AG09309 (cell line): ENCODE results near the gene RAB3IP.

Experiments
- DNase-seq: peaks from one replicate; pipeline ENCODE4 v3.0.0-alpha.2; 2010; ENCODE audit warnings: low read depth
- H3K4me3 ChIP-seq: 2 replicates; pipeline ENCODE4 v1.5.1; 2011; ENCODE audit warnings: mild to moderate bottlenecking, low read depth, low read length, moderate library complexity; ENCODE audit not compliant: control insufficient read depth
- CTCF ChIP-seq: IDR thresholded peaks from 2 replicates; pipeline ENCODE4 v1.5.1; 2011; ENCODE audit warnings: mild to moderate bottlenecking, low read depth, low read length, inconsistent platforms; ENCODE audit not compliant: insufficient read depth, control insufficient read depth; ENCODE audit errors: missing control alignments

The RAB3IP gene

DNA sequence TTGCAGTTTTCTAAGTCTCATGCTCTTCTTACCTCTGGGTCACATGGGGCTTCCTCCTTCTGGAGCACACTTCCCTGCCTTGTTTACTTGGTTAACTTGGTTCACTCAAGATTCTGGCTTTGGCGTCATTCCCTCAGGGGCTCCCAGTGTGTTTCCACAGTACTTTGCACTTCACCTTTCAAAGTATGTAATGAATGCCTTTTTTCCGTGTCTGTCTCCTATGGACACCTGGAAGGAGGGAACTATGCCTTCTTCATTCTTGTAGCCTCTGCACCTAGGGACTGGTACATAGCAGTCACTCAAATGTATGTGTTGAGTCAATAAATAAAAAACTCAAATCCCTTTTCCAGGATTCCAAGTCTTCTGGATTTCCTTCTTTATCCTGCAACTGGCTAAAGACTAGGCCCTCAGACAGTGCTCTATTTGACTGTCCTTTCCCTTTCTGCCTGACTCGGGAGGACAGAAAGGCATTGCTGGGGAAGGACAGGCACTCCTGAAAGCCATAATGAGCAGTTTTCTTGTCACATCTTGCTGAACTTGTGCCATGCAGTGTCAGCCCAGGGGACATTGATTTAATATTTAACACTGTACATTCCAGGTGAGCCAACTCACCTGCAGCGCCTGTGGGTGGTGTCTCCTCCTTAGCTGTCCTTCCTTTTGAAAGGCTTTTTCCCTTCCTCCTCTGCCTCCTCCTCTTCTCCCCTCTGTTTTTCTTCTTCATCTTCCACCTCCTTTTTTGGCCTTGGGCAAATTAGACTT lies 99.2 kb downstream of the RAB3IP start:
- no peak for DNase-seq
- no peak for TF ChIP-seq CTCF
- H3K4me3 ChIP-seq: no peak overlapping the region

GRCh38 chr12:69840727-69841126 lies 102.1 kb downstream of the RAB3IP start:
- TF ChIP-seq CTCF: no peak
- no peak overlapping the region for H3K4me3 ChIP-seq
- no peak for DNase-seq

GRCh38 chr12:69843608-69844007 lies 104.9 kb downstream of the RAB3IP start:
- TF ChIP-seq CTCF: no peak
- no peak overlapping the region for H3K4me3 ChIP-seq
- no peak for DNase-seq

DNA sequence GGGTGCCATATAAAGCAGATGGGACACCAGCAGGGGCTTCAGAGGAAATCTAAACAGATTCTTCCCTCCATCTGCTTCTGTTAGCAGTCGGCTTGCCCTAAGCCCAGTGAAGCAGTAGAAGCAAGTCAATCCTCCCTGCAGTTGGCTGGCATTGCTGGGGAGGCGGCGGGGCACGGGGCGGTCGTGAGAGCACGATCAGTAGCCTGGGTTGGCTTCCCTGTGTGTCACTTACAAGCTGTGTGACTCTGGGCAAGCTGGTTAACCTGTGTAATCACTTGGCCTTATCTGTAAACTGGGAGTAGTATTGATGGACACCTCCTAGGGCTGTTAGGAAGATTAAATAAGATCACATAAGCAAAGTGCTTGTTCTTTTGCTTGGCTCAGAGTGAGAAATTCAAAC lies 105.8 kb downstream of the RAB3IP start:
- TF ChIP-seq CTCF: no peak
- H3K4me3 ChIP-seq: no peak overlapping the region
- DNase-seq: no peak

DNA sequence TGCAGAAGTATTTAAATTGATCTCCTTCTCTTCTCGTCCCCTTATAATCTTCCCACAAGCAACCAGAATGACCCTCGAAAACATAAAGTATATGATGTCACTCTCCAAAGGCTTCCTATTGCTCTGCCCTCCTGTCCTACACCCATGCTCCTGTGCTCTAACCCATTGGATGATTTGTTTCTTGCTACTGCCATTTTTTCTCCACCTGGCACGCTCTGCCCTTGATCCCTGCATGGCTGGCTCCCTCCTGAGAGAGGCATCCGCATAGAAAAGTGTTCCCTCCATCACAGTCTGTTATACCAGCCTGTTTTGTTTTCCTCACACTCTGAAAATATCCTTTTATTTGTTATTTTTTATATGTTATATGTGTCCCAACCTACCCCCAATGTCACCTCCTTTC lies 106.2 kb downstream of the RAB3IP start:
- DNase-seq: no peak
- no peak overlapping the region for H3K4me3 ChIP-seq
- no peak for TF ChIP-seq CTCF

- DNase-seq: no peak
- TF ChIP-seq CTCF: no peak
Measured at GRCh38 chr12:69846976-69847375, 108.3 kb downstream of the RAB3IP start.

More at GRCh38 chr12:69846976-69847375, 108.3 kb downstream of the RAB3IP start:
- H3K4me3 ChIP-seq: no peak overlapping the region
